ENCODE data around the gene LRRC10B. TPM values are rescaled to one million over a fixed set of nuclear protein-coding genes. Genes with fewer than 3 reads are reported as not detected.
A peak's percentile ranks its signal among the peaks of the same experiment; 100 is the strongest.

Gene LRRC10B
- total RNA-seq, 1 donor from 2014 or later, result not detected

- DNase-seq (ENCODE audit: low read depth) (no peak), FAIRE-seq (no peak)
- H3K4me3 ChIP-seq (ENCODE audit: low read depth, low read length), result no peak overlapping the region
- H3K36me3 ChIP-seq (ENCODE audit: control insufficient read depth, insufficient read depth, low read length), result no peaks in the 10 kb centered on the region
- no peak for TF ChIP-seq CTCF (IDR thresholded peaks at IDR 0.05; ENCODE audit: insufficient read depth, low read length, severe bottlenecking)
- H3K27me3 ChIP-seq (ENCODE audit: control insufficient read depth, insufficient read depth, low read length), result peaks cover 18% of the 10 kb centered on the region
Observed at GRCh38 chr11:61507012-61507768, 1.4 kb upstream of the LRRC10B start.

GRCh38 chr11:61509043-61510029 lies 787 bp downstream of the LRRC10B start:
- peak; percentile 72 for DNase-seq (ENCODE audit: low read depth)
- peak; percentile 80 for TF ChIP-seq CTCF (IDR thresholded peaks at IDR 0.05; ENCODE audit: insufficient read depth, low read length, severe bottlenecking)
- no peak for FAIRE-seq
- Histone ChIP-seq H3K4me3 (ENCODE audit: low read depth, low read length) (no peak overlapping the region), H3K27me3 (ENCODE audit: control insufficient read depth, insufficient read depth, low read length) (peaks cover 20% of the 10 kb centered on the region), H3K36me3 (ENCODE audit: control insufficient read depth, insufficient read depth, low read length) (no peaks in the 10 kb centered on the region)

- no peak overlapping the region for H3K4me3 ChIP-seq (ENCODE audit: low read depth, low read length)
- FAIRE-seq, result no peak
- peaks cover 20% of the 10 kb centered on the region for H3K27me3 ChIP-seq (ENCODE audit: control insufficient read depth, insufficient read depth, low read length)
- TF ChIP-seq CTCF (IDR thresholded peaks at IDR 0.05; ENCODE audit: insufficient read depth, low read length, severe bottlenecking), result no peak
- H3K36me3 ChIP-seq (ENCODE audit: control insufficient read depth, insufficient read depth, low read length), result no peaks in the 10 kb centered on the region
- DNase-seq (ENCODE audit: low read depth), result no peak
Observed at GRCh38 chr11:61510166-61510919, 1.8 kb downstream of the LRRC10B start.

- Histone ChIP-seq H3K36me3 (ENCODE audit: control insufficient read depth, insufficient read depth, low read length) (no peaks in the 10 kb centered on the region), H3K4me3 (ENCODE audit: low read depth, low read length) (no peak overlapping the region), H3K27me3 (ENCODE audit: control insufficient read depth, insufficient read depth, low read length) (peaks cover 20% of the 10 kb centered on the region)
- no peak for TF ChIP-seq CTCF (IDR thresholded peaks at IDR 0.05; ENCODE audit: insufficient read depth, low read length, severe bottlenecking)
- FAIRE-seq (no peak), DNase-seq (ENCODE audit: low read depth) (no peak)
Observed at GRCh38 chr11:61510974-61511373, 2.4 kb downstream of the LRRC10B start.

- FAIRE-seq, result no peak
- H3K27me3 ChIP-seq (ENCODE audit: control insufficient read depth, insufficient read depth, low read length), result peaks cover 20% of the 10 kb centered on the region
- TF ChIP-seq CTCF (IDR thresholded peaks at IDR 0.05; ENCODE audit: insufficient read depth, low read length, severe bottlenecking), result no peak
- H3K36me3 ChIP-seq (ENCODE audit: control insufficient read depth, insufficient read depth, low read length), result no peaks in the 10 kb centered on the region
- DNase-seq (ENCODE audit: low read depth), result no peak
- no peak overlapping the region for H3K4me3 ChIP-seq (ENCODE audit: low read depth, low read length)
Observed at GRCh38 chr11:61511383-61511782, 2.8 kb downstream of the LRRC10B start.

Data from bronchial epithelial cell (primary cell).